ENCODE results near the gene CD27.
A peak's percentile ranks its signal among the peaks of the same experiment; 100 is the strongest.

The CD27 gene

DNA sequence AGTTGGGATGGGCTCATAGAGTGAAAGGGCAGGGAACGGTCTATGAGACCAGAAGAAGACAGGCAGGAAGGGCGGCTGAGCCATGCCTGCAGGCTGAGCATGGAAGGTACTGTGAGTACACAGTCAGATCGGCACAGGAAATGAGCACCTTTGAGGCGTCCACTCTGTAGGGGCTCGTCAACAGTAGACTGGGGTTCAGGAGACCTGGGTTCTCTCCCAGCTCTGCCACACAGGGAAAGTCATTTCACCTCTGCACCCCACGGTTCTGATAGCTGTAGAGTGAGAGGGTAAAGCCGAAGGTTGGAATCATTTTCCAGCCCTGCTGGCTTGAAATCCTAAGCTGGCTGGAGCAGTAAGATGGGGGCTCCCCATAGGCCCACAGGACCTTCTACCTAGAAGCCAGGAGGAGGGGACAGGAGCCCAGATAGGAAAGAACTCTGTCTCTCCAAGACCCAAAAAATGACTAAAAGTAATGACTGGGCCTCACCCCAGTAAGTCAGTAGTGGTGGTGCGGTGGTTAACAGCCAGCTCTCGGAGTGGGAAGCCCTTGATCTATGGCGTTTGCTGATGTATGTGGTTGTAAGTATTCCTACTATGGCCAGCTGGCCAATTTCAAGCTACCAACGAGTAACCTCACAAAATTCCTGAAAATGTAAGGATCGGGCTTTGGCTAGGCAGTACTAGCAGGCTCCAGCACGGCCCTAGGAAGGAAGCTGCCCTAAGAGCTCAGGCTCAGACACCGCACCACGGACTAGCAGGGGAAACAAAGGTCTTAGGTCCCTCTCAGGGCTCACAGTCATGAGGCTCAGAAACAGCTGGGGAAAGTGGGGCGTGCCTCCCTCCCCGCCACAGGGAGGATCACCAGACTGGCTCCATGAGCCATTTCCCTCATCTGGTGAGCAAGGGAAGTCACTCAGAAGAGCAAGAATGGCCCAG is 10.3 kb upstream of the CD27 start:
- no peak for DNase-seq (ENCODE audit: extremely low read depth in 1 of 2, low read depth in 1 of 2)

DNA sequence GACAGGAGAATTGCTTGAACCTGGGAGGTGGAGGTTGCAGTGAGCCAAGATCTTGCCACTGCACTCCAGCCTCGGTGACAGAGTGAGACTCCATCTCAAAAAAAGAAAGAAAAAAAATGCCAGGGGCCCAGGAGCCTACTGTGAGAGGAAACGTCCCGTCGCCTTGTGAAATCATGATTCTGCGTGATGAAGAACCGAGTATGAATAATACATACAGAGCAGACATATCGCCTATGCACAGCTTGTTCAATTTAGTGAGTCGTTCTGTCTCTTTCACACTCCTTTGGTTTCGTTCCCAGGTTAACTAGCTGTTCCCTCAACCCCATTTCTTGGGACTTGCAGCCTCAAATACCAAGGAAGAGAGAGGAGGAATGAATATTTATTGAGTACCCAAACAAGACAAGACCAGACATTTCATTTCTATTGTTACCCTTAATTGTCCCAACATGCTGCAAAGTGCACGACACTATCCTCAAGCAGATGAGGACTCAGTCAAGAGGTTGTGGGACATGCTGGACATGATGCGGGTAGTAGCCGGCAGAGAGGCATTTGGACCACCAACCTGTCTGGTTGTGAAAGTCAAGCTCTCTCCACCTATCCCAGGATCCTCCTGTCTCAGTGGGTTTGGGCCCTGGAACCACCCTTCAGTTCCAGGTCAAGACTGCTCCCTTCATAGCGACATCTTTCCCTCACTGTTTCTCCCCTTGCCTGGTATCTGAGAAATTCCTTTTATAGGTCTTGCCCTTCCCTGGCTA is 8.6 kb upstream of the CD27 start:
- DNase-seq (ENCODE audit: extremely low read depth in 1 of 2, low read depth in 1 of 2): no peak

DNA sequence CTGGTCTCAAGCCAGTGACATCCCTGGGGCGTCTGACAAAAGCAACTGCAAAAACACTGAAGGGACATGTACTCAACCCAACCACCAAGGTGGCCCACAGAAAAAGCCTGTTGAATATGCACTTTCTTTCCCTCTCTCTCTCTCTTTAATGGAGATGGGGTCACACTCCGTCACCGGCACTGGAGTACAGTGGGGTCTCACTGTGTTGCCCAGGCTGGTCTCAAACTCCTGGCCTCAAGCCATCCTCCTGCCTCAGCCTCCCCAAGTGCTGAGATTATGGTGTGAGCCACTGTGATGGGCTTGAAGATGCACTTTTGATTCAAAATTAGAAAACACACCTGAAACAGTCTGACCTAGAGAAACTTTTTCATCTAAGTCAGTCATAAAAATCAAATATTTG is 7.2 kb upstream of the CD27 start:
- no peak for DNase-seq (ENCODE audit: extremely low read depth in 1 of 2, low read depth in 1 of 2)

DNA sequence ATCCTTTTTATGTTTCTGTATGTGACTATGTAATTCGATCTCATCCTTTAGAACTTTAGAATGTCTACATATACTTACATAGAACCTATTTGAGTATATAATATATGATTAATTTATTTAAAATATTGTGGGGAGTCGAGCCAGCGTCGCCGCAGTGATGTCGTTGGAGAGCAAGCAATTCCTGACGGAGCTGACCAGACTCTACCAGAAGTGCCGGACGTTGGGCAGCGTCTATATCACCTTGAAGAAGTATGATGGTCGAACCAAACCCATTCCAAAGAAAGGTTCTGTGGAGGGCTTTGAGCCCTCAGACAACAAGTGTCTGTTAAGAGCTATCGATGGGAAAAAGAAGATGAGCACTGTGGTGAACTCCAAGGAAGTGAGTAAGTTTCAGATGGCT is 6.4 kb upstream of the CD27 start:
- DNase-seq (ENCODE audit: extremely low read depth in 1 of 2, low read depth in 1 of 2): no peak

DNA sequence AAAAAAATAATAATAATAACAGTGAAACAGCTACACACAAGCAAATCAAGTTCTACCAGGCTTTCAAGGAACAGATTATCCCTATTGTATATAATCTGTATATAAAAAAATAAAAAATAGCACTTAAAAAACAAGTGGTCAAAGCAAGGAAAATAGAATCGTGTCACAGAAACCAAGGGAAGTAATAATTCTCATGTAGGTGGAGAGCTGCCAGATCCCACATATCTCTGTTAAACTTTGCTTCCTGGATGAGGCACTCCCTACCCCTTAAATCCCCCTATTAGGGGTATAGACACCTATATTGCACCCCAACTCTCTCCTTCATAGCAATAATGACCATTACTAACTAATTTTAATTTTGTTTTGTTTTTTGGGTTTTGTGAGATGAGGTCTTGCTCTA is 4.4 kb upstream of the CD27 start:
- DNase-seq (ENCODE audit: extremely low read depth in 1 of 2, low read depth in 1 of 2): no peak

DNA sequence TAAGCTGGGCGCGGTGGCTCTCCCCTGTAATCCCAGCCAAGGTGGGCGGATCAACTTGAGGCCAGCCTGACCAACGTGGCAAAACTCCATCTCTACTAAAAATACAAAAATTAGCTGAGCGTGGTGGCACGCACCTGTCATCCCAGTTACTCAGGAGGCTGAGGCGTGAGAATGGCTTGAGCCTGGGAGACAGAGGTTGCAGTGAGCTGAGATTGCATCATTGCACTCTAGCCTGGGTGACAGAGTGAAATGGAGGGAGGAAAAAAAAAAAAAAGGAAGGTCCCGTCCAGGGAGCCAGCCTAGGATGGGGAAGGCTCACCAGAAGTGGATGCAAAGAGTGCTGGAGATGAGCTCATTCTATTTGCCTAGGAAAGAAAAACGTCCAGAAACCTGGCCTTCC is 1.9 kb upstream of the CD27 start:
- DNase-seq (ENCODE audit: extremely low read depth in 1 of 2, low read depth in 1 of 2): no peak

DNA sequence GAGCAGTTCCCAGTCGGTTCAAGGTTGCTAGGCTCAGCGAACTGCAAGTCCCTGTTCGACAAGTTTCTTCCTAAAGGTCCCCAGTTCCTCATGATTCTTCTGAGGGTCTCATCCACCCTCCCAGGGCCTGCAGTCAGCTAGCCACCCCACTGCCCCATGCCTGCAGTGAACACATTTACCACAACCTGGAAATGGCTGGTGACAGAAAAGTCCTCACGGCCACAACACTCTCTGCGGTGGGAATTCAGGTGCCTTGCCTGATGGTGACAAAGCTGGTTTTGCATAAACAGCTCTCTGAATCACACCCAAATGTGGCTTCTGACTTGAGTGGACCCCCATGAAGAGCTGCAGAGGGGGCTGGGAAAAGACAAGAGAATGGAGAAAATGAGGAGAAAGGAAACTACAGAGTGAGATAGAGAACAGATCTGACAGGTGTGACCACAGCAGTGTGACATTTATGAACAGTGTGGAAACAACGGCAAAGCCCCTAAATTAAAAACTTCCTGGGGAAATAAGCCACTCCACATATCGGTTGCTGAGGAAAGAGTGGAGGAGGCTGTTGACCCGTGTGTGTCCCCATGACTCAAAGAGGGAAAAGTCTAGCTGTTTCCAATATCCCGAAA is 1.3 kb upstream of the CD27 start:
- peak in 1 of 2 donors; percentile 71 for DNase-seq (ENCODE audit: extremely low read depth in 1 of 2, low read depth in 1 of 2)

DNA sequence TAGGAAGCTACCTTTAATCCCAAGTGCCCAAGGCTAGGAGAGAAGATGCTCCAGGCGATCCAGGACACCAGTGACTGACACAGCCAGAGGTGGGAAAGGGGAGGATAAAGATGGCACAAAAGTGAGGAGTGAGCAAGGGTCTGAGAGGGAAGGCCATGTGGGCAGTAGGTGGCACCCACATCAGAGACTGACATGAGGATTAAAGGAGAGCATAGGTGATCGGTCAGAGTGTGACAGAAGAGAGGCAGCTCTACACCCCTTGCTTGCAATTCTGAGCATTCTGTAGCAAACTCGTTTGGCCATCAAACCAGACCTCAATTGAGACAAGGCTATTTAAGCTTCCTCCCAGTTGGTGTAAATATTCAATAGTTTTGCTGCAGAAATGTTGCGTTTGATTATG is 724 bp upstream of the CD27 start:
- no peak for DNase-seq (ENCODE audit: extremely low read depth in 1 of 2, low read depth in 1 of 2)

DNA sequence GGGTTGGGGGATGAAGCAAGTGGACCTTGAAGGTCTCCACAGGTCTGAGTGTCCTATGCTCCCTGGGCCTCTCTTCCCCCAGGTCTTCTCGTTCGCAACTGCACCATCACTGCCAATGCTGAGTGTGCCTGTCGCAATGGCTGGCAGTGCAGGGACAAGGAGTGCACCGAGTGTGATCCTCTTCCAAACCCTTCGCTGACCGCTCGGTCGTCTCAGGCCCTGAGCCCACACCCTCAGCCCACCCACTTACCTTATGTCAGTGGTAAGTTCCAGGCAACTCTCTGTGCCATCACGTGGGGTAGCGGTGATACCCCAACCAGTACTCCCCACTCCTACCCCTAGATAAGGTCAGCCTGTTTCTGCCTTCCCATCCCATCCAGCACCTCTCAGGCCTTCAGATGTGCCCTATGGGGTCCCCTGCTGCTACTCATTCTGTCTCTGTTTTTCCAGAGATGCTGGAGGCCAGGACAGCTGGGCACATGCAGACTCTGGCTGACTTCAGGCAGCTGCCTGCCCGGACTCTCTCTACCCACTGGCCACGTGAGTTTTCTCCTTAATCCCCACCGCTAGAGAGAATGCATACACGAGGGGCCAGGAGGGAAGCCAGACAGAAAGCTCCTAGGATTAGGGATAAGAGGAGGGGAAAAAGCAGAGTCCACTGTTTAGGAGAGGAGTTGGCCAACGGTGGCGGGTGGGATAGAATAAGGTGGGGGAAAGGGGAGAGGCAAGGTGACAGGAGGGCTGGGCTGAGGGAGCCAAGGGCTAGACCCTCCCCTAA is 5.5 kb downstream of the CD27 start:
- DNase-seq (ENCODE audit: extremely low read depth in 1 of 2, low read depth in 1 of 2): no peak

DNA sequence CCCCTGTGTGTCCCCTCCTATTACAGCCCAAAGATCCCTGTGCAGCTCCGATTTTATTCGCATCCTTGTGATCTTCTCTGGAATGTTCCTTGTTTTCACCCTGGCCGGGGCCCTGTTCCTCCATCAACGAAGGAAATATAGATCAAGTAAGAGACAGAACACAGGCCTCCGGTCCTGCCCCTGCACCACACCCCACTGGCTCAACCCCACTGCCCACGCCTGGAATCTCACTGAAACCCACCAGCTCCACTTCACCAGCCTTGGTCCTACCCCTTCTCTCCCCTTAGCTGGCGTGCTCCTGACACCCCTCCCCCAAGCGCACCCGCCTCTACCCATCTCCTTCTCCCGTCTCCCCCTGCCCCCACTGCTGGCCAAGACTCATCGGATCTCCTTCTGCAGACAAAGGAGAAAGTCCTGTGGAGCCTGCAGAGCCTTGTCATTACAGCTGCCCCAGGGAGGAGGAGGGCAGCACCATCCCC is 6.2 kb downstream of the CD27 start:
- DNase-seq (ENCODE audit: extremely low read depth in 1 of 2, low read depth in 1 of 2): no peak

DNA sequence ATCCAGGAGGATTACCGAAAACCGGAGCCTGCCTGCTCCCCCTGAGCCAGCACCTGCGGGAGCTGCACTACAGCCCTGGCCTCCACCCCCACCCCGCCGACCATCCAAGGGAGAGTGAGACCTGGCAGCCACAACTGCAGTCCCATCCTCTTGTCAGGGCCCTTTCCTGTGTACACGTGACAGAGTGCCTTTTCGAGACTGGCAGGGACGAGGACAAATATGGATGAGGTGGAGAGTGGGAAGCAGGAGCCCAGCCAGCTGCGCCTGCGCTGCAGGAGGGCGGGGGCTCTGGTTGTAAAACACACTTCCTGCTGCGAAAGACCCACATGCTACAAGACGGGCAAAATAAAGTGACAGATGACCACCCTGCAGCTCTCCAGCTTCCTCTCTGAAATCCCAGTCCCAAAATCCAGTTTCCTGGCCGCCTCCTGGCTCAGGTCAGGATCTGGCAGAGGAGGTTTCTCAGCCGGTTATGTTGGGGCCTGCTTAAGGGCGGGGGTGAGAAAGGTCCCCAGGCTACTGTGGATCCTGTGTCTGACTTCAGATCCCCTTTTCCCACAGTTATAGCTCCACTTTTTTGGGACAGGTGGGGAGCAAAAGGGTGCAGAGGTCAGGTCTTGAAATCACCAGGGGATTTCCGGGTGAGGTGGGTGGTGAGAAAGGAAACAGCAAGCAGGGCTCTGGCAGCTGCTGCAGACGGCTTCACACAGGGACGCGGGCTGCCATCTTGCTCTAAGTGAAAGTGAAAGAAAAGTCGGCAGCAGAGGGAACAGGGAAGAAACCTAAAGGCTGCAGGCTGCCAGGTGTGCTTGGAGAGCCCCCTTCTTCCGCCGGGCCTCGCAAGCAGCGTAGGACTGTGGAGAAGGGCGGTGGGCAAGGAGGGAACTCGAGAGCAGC is 6.8 kb downstream of the CD27 start, which contains the start of gene TAPBPL:
Gene TAPBPL, plus strand, starts transcription at position 695 of the 897 bp plus-strand sequence. CDS start 207 bp downstream, outside the sequence.
- peak in 1 of 2 donors; percentile 75 for DNase-seq (ENCODE audit: extremely low read depth in 1 of 2, low read depth in 1 of 2)

DNA sequence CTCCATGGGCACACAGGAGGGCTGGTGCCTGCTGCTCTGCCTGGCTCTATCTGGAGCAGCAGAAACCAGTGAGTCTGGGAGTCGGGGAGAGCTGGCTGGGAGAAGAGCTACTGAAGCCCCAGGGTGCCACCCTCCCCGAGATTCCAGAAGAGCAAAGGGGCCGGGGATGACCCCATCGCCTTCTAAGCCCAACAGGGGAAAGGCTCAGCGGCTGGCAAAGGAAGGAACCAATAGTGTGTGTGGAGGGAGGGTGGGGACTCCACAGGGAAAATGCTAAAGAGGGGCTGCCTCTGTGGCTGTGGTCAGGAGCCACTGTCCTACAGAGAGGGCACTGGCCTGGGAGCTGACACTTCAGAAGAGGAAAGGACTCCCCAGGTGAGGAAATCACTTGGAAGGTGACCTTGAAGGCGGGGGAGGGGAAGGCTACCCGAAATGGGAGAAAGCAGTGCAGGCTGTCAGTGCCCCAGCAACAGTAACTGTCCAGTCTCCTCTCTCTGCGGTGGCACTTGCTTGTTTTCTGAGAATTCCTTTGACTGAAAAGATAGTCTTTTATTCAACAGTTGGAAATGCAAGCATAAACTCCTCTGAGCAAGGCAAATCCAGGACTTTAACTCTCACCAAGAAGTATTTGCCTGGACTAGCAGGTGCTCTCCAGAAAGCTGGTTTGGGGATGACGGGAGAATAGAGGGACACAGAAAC is 7.6 kb downstream of the CD27 start:
- DNase-seq (ENCODE audit: extremely low read depth in 1 of 2, low read depth in 1 of 2): no peak

DNA sequence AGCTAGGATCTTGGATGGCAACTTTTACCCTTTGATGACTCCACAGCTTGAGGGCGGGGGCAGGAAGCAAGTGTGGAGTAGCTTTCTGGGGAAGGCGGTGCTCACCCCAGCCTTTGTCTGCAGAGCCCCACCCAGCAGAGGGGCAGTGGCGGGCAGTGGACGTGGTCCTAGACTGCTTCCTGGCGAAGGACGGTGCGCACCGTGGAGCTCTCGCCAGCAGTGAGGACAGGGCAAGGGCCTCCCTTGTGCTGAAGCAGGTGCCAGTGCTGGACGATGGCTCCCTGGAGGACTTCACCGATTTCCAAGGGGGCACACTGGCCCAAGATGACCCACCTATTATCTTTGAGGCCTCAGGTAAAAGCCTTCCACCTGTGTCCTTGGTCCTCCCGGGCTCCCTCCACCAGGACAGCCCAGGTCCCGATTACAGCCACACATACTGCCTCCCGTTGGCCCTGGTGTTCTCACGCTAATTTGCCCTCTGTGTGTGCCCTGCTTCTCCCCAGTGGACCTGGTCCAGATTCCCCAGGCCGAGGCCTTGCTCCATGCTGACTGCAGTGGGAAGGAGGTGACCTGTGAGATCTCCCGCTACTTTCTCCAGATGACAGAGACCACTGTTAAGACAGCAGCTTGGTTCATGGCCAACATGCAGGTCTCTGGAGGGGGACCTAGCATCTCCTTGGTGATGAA is 8.3 kb downstream of the CD27 start:
- DNase-seq (ENCODE audit: extremely low read depth in 1 of 2, low read depth in 1 of 2): no peak

DNA sequence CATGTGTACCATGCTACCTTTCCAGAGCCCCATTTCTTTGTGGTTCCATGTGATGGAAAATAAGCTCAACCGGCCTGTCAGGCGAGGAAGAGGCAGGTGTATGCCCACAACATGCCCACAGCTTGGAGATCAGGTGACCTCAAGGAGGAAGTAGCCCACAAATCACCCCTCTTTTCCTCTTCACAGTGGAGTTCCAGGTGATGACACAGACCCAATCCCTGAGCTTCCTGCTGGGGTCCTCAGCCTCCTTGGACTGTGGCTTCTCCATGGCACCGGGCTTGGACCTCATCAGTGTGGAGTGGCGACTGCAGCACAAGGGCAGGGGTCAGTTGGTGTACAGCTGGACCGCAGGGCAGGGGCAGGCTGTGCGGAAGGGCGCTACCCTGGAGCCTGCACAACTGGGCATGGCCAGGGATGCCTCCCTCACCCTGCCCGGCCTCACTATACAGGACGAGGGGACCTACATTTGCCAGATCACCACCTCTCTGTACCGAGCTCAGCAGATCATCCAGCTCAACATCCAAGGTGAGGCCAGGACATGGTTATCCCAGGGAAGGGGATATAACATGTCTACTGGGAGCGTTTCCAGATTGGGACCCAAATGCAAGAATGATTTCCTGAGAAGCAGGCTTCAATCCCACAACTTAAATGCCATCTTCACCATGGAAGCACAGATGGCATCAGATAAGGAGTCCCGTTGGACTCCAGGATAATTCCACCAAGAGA is 12.6 kb downstream of the CD27 start:
- DNase-seq (ENCODE audit: extremely low read depth in 1 of 2, low read depth in 1 of 2): no peak

DNA sequence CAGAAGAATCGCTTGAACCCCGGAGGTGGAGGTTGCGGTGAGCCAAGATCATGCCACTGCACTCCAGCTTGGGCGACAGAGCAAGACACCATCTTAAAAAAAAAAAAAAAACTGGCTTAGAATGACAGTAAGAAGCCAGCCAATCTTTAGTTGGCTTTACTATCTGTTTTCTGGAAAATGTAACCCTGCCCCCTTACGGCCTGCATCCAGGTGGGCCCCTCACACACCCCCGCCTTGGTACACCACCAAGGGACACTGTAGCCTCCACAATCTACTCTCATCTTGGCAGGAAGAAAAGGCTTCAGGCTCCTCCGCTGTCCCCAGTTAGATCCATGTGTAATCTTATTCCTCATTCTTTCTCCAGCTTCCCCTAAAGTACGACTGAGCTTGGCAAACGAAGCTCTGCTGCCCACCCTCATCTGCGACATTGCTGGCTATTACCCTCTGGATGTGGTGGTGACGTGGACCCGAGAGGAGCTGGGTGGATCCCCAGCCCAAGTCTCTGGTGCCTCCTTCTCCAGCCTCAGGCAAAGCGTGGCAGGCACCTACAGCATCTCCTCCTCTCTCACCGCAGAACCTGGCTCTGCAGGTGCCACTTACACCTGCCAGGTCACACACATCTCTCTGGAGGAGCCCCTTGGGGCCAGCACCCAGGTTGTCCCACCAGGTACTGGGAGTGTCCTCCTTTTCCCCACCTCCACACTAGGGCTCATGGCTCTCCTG is 13.7 kb downstream of the CD27 start:
- DNase-seq (ENCODE audit: extremely low read depth in 1 of 2, low read depth in 1 of 2): no peak

DNA sequence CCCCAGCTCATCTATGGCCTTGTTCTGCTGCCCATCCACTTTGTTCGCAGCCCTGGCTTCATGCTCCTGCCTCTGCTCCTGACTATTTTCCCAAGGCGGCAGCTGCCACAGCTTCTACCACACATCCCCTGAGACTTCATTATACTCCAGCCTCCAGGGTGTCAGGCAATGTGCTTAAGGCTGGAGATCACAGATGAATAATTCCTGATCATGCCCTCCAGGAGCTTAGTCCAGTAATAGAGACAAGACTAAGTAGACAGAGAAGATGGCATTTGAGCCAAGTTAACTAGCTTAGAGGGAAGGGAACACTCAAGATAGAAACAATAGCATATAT is 14.2 kb downstream of the CD27 start:
- no peak for DNase-seq (ENCODE audit: extremely low read depth in 1 of 2, low read depth in 1 of 2)

DNA sequence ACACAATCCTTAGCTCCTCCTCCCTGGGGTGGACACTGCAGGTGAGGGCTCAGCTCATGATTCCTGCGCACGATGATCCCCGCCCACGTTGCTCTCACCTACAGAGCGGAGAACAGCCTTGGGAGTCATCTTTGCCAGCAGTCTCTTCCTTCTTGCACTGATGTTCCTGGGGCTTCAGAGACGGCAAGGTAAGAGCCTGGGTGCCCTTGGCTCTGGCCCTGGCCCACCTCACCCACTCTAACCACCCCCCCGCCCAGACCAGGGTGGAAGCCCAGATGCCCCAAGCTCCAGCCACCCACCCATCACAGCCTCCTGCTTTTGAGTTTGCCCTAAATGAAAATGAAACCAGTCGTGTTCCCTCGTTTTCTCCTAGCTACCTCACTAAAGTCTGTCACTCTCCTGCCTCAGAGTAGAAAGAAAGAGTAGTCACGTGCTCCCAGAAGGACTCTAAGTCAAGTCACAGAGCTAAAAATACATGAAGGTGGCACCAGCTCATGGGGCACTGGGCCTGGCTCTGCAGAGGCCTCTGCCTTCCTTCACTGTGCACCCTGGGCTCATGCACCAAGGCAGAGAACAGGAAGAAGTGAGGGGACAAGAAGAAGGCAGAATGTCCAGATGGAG is 16.1 kb downstream of the CD27 start:
- DNase-seq (ENCODE audit: extremely low read depth in 1 of 2, low read depth in 1 of 2): no peak

All from stimulated activated CD8-positive, alpha-beta memory T cell treated with anti-CD3 and anti-CD28 coated beads, Interleukin-7, amount 100 ng/mL, for 48 hours (primary cell).